Ishikawa (cell line): ENCODE data around the gene PRR15L.

Experiments used
- CEBPB ChIP-seq: IDR thresholded peaks from 2 replicates; pipeline ENCODE4 v1.6.1; 2012
- CREB1 ChIP-seq: IDR thresholded peaks from 2 replicates; pipeline ENCODE4 v1.6.1; 2012; ENCODE audit warnings: low read depth
- EGR1 ChIP-seq: IDR thresholded peaks from 2 replicates; pipeline ENCODE4 v1.6.1; 2012
- EP300 ChIP-seq: IDR thresholded peaks from 2 replicates; pipeline ENCODE4 v1.6.1; 2012; ENCODE audit warnings: borderline replicate concordance
- FOXM1 ChIP-seq: IDR thresholded peaks from 2 replicates; pipeline ENCODE4 v1.6.1; 2012; ENCODE audit warnings: low read depth, borderline replicate concordance
- NFIC ChIP-seq: IDR thresholded peaks from 2 replicates; pipeline ENCODE4 v1.6.1; 2012
- RAD21 ChIP-seq: IDR thresholded peaks from 2 replicates; pipeline ENCODE4 v1.6.1; 2012; ENCODE audit warnings: low read depth
- TAF1 ChIP-seq: IDR thresholded peaks from 2 replicates; pipeline ENCODE4 v1.6.1; 2012; ENCODE audit warnings: low read depth, mild to moderate bottlenecking
- TCF12 ChIP-seq: IDR thresholded peaks from 2 replicates; pipeline ENCODE4 v1.6.1; 2012; ENCODE audit warnings: low read depth
- TEAD4 ChIP-seq: IDR thresholded peaks from 2 replicates; pipeline ENCODE4 v1.6.1; 2012
- YY1 ChIP-seq: IDR thresholded peaks from 2 replicates; pipeline ENCODE4 v1.6.1; 2012; ENCODE audit warnings: low read depth
- ZBTB7A ChIP-seq: IDR thresholded peaks from 2 replicates; pipeline ENCODE4 v1.6.1; 2012; ENCODE audit warnings: low read depth
- TF ChIP-seq, protein P1 (sequence below): IDR thresholded peaks from 2 replicates; pipeline ENCODE4 v1.6.1; 2012; ENCODE audit warnings: low read depth, mild to moderate bottlenecking
- TF ChIP-seq, protein P2 (sequence below): IDR thresholded peaks from 2 replicates; pipeline ENCODE4 v1.6.1; 2012
- TF ChIP-seq, protein P3 (sequence below): IDR thresholded peaks from 2 replicates; pipeline ENCODE4 v1.6.1; 2012

The PRR15L gene

DNA sequence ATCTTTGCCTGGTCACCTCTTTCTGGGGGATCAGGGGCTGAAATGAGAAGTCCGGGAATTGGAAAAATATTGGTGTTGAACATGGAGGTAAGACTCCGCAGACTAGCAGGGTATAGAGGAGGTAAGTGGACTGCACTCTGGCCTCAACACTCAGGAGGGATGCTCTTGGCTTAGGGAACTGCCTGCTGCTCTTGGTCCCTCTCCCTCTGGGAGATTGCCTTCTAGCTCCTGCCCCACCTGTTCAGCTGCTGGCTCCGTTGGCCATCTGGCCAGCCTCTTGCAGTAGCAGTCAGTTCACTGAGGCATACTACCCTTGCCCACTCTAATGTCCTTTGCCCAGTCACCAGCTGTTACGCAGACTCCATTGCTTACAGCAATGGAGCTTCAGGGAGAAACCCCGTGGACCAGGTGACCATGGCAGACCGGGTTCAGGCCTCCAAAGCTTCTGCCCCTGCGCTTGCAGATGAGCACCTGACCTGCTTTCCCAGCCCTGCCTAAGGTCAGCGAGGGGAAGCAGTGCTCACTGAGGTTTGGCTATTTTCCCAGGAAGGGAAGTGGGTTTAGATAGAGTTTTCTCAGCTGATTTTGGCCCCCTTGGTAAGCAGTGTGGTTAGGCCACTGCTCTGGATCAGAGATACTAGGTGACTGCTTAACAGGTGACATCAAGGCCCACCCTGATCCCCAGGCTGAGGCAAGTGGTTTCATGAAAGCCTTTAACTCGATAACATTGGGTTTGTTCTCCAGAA lies 25.1 kb upstream of the PRR15L start:
- TF ChIP-seq RAD21 (no peak), EP300 (no peak), ZBTB7A (no peak), NFIC (no peak), TCF12 (no peak), FOXM1 (no peak), YY1 (no peak), TAF1 (no peak), CREB1 (no peak), EGR1 (no peak), CEBPB (no peak), TEAD4 (no peak)
- TF ChIP-seq, protein P1, sequence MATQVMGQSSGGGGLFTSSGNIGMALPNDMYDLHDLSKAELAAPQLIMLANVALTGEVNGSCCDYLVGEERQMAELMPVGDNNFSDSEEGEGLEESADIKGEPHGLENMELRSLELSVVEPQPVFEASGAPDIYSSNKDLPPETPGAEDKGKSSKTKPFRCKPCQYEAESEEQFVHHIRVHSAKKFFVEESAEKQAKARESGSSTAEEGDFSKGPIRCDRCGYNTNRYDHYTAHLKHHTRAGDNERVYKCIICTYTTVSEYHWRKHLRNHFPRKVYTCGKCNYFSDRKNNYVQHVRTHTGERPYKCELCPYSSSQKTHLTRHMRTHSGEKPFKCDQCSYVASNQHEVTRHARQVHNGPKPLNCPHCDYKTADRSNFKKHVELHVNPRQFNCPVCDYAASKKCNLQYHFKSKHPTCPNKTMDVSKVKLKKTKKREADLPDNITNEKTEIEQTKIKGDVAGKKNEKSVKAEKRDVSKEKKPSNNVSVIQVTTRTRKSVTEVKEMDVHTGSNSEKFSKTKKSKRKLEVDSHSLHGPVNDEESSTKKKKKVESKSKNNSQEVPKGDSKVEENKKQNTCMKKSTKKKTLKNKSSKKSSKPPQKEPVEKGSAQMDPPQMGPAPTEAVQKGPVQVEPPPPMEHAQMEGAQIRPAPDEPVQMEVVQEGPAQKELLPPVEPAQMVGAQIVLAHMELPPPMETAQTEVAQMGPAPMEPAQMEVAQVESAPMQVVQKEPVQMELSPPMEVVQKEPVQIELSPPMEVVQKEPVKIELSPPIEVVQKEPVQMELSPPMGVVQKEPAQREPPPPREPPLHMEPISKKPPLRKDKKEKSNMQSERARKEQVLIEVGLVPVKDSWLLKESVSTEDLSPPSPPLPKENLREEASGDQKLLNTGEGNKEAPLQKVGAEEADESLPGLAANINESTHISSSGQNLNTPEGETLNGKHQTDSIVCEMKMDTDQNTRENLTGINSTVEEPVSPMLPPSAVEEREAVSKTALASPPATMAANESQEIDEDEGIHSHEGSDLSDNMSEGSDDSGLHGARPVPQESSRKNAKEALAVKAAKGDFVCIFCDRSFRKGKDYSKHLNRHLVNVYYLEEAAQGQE, result no peak
- TF ChIP-seq, protein P2, sequence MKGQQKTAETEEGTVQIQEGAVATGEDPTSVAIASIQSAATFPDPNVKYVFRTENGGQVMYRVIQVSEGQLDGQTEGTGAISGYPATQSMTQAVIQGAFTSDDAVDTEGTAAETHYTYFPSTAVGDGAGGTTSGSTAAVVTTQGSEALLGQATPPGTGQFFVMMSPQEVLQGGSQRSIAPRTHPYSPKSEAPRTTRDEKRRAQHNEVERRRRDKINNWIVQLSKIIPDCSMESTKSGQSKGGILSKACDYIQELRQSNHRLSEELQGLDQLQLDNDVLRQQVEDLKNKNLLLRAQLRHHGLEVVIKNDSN, result no peak
- TF ChIP-seq, protein P3, sequence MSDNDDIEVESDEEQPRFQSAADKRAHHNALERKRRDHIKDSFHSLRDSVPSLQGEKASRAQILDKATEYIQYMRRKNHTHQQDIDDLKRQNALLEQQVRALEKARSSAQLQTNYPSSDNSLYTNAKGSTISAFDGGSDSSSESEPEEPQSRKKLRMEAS, result no peak

DNA sequence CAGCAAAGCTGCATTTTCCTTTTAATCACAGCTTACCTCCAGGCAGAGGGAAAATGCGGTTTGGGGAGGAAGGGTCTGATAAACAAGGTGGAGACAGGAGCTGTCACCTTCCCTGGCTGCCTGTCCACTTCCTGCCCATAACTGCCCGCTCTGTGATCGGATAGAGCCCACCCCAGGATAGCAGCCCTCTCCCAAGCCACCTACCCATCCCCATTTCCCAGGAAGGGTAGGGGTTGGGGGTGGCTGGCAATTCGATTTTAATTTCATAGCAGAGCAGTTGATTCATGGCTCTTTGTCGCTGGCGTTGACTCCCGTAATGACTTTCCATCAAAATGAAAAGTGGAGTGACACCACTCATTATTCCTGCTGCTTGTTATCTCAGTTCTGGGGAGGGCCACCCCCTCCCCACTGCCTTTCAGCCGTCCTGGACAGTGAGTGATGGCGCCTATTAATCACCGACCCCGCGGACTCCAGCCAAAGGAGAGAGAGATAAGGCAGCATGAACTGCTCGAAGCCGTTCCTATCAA lies 24.5 kb upstream of the PRR15L start:
- TF ChIP-seq CREB1, result no peak
- no peak for TF ChIP-seq FOXM1
- TF ChIP-seq RAD21, result no peak
- TF ChIP-seq TAF1, result no peak
- TF ChIP-seq YY1, result no peak
- no peak for TF ChIP-seq NFIC
- no peak for TF ChIP-seq ZBTB7A
- TF ChIP-seq, protein P1, result no peak
- no peak for TF ChIP-seq TCF12
- TF ChIP-seq EGR1, result no peak
- TF ChIP-seq TEAD4, result no peak
- TF ChIP-seq CEBPB, result no peak
- TF ChIP-seq EP300, result no peak
- TF ChIP-seq, protein P2, result no peak
- TF ChIP-seq, protein P3, result no peak

DNA sequence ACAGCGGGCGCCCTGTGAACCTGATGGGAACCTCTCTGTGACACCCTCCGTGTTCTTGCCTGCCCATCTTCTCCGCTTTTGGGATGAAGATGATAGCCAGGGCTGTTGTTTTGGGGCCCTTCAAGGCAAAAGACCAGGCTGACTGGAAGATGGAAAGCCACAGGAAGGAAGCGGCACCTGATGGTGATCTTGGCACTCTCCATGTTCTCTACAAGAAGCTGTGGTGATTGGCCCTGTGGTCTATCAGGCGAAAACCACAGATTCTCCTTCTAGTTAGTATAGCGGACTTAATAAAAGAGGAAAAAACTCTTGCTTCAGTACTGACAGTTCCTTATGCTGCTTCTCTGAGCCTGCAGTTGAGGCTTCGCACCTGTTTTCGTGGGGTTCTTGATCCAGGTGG lies 23.8 kb upstream of the PRR15L start:
- TF ChIP-seq EGR1 (no peak), EP300 (no peak), ZBTB7A (no peak), CREB1 (no peak), NFIC (no peak), TCF12 (no peak), CEBPB (no peak)
- TF ChIP-seq, protein P3, result no peak
- TF ChIP-seq, protein P2, result no peak

DNA sequence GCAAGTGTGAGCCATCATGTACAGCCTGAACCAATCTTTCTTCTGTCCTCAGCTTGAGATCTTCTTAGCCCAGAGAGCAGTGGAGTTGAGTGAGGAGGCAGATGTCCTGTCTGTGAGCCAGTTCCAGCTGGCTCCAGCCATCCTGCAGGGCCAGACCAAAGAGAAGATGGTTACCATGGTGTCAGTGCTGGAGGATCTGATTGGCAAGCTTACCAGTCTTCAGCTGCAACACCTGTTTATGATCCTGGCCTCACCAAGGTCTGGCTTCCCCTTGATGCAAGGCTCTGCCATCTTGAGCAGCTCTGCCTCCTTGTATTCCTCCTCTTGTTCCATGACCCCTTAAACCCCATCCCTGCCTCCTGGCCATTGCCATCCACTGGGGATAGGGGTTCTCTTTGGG lies 22.9 kb upstream of the PRR15L start:
- TF ChIP-seq FOXM1 (no peak), NFIC (no peak), ZBTB7A (no peak), YY1 (no peak), TAF1 (no peak), TEAD4 (no peak), EGR1 (no peak), CREB1 (no peak), EP300 (no peak), CEBPB (no peak)
- TF ChIP-seq, protein P3, result no peak
- TF ChIP-seq, protein P1, result no peak
- TF ChIP-seq, protein P2, result no peak
